Upper lobe of left lung (tissue), 4 donors: Measurements from ENCODE around the gene SCN7A.

Experiments used
- CTCF ChIP-seq, 6 experiments: fragments of 450-650 bp in 4 of 6; fragments of 200-600 bp in 2 of 6; sonication (generic) in 2 of 6; IDR thresholded peaks; one replicate each; pipeline ENCODE4 v1.5.1; 2016 to 2019; ENCODE audit warnings: antibody characterized with exemption in 6 of 6
- POLR2AphosphoS5 ChIP-seq, 2 donors: sonication (generic); formaldehyde crosslinking; IDR thresholded peaks; one replicate each; pipeline ENCODE4 v1.5.1; 2017; ENCODE audit warnings: antibody characterized with exemption in 2 of 2

GRCh38 chr2:166418853-166419615 lies 75.0 kb downstream of the SCN7A start:
- TF ChIP-seq CTCF (IDR thresholded peaks at IDR 0.05) (no peak), POLR2AphosphoS5 (IDR thresholded peaks at IDR 0.05) (no peak)
